IPS DF 6.9 (cell line): ENCODE measurements around the gene RGS19.

ENCODE experiments used
- DNase-seq: peaks from one replicate; pipeline ENCODE4 v3.0.0-alpha.2; 2013; ENCODE audit warnings: low read depth, low spot score
- H3K27ac ChIP-seq: one replicate; pipeline ENCODE4 v1.5.1; 2013; ENCODE audit warnings: low read length, control low read depth
- H3K27me3 ChIP-seq: 2 replicates; pipeline ENCODE4 v1.6.1; 2013; ENCODE audit warnings: mild to moderate bottlenecking, low read length; ENCODE audit not compliant: control insufficient read depth, insufficient read depth
- H3K36me3 ChIP-seq: 2 replicates; pipeline ENCODE4 v1.6.1; 2013; ENCODE audit warnings: low read length; ENCODE audit not compliant: control insufficient read depth, insufficient read depth
- H3K4me1 ChIP-seq: 2 replicates; pipeline ENCODE4 v1.6.1; 2013; ENCODE audit warnings: low read length; ENCODE audit not compliant: control insufficient read depth, insufficient read depth
- H3K4me3 ChIP-seq: 2 replicates; pipeline ENCODE4 v1.5.1; 2013; ENCODE audit warnings: mild to moderate bottlenecking, low read length
- H3K9me3 ChIP-seq: 2 replicates; pipeline ENCODE4 v1.6.1; 2013; ENCODE audit warnings: low read length, inconsistent platforms; ENCODE audit not compliant: control insufficient read depth, insufficient read depth
- WGBS: extraction: QIAGEN DNeasy Blood & Tissue Kit; methylation state at CpG from one replicate; pipeline ENCODE4 v1.1.7; 2013; ENCODE audit warnings: mixed read lengths, missing lambda C conversion rate; ENCODE audit not compliant: insufficient read length, insufficient coverage; 5-methylcytosine and 5-hydroxymethylcytosine counted together

RGS19 gene

DNA sequence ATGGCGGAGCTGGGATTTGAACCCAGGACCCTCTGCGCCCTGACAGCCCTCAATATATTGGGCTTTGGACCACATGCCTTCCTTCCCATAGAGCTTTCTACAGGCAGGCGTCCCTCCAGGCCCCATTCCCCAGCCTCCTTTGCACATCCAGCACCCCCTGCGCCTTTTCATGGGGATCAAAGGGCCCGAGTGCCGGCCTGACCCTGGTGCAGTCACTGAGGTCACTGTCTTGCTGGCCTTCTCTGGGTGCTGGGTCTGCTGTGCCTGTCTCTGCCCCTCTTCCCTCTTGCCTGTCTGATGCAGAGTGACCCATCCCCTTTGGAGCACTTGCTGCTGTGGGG lies 2.3 kb upstream of the RGS19 start:
- Histone ChIP-seq H3K4me1 (peaks cover 5% of the 10 kb centered on the region; the same call in 1 of the 2 replicates), H3K4me3 (no peak overlapping the region), H3K9me3 (no peaks in the 10 kb centered on the region), H3K27ac (no peak overlapping the region), H3K27me3 (peaks cover 10% of the 10 kb centered on the region; the same call in 1 of the 2 replicates), H3K36me3 (no peaks in the 10 kb centered on the region)
- DNase-seq, result no peak
- WGBS, result no CpG with 5 or more reads among the region's 6 CpGs

DNA sequence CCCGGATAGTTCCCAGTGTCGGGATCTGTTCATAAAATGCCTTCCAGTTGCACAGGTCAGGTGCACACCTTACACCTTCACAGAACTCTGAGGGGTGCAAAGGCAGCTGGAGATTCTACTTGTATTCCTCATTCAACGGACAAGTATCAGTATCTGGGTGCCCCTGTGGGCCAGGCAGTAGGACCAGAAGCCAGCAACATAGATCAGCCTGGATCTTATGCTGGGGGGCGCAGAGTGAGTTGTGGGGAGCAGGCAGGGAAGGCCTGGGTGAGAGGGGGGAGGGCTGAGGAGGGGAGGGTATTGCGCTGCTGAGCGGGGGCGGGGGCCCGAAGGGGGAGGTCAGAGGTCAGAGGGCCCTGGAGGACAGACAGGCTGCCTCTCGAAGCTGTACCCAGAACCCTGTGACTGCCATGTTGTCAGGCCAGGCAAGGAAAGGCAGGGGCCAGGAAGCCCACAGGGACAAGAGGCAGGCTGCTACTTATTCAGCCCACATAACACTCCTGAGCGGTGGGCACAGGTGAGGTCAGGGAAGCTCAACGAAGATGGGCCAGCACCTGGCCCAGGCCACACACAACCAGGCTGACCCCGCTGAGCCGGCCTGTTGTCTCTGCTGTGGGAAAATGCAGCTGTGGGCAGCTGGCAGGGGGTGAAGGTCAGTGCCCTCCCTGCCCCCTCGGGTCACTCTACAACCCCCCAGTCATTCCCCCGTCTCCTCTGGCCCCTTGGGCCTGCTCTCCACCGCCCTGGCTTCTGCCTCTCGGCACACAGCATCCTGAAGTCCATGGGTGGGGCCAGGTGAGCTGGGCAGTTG lies 1.7 kb upstream of the RGS19 start:
- Histone ChIP-seq H3K4me1 (peaks cover 5% of the 10 kb centered on the region; the same call in 1 of the 2 replicates), H3K27ac (no peak overlapping the region), H3K4me3 (no peak overlapping the region), H3K27me3 (peaks cover 10% of the 10 kb centered on the region; the same call in 1 of the 2 replicates), H3K36me3 (no peaks in the 10 kb centered on the region), H3K9me3 (no peaks in the 10 kb centered on the region)
- DNase-seq, result no peak
- no CpG with 5 or more reads among the region's 17 CpGs for WGBS

DNA sequence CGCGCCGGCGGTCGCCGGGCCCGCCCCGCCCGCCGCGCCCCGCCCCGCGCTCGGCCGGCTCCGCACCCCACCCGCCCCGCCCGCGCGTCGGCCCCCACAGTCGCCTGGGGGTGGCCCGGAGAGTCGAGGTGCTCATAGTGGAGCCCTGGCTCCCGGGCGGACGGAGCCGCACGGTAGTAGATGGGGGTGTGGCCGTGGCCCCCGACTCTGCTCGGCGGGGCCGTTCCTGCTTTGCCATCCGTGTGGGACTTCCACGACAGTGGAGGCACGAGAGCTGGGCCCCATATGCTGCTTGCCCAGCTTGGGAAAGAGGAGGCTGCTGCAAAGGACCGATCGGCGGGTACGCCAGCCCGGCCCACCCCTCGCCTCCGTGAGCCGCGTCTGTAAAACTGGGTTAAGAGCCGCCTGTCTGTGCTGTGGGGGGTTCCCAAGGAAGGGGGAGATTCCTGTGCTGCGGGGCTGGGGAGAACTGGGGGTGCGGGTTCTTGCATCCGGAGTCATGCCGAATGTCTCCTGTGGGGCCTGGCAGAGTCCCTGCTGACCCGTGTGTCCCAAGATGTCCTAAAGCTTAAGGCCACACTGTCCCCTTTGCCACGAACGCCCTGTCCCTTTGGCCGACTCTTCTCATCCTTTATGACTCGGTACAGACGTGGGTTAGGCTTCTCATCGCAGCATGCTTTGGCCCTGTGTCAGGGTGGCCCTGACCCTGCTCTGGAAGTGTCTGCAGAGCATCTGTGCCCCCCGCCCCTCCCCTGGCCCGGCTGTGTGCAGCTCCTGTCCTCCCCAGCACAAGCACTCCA lies 895 bp upstream of the RGS19 start, which contains the start of gene OPRL1:
Gene OPRL1, plus strand, starts transcription at position 70 of the 800 bp plus-strand sequence. CDS start 12,639 bp downstream, outside the sequence.
- H3K36me3 ChIP-seq, result no peaks in the 10 kb centered on the region

DNA sequence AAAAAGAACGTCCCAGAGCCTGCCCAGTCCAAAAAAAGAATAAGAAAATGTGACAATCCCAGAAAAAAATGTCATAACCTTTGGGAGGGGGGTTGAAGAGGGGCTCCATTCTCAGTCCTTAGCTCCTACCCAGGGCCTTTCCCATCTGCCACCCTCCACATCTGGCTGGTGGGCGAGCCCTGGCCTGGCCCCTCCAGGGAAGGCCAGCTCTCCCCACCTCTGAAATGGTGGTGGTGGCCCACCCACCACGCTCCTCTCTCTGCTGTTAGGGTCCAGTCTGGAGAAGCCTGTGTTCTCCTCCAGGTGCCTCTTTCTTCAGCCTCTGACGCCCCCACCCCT lies 415 bp downstream of the RGS19 start:
- no peaks in the 10 kb centered on the region for H3K36me3 ChIP-seq
- no peak for DNase-seq
- H3K4me1 ChIP-seq, result peaks cover 4% of the 10 kb centered on the region; the same call in 1 of the 2 replicates
- no peak overlapping the region for H3K27ac ChIP-seq
- peaks cover 2% of the 10 kb centered on the region; the same call in 1 of the 2 replicates for H3K27me3 ChIP-seq
- H3K9me3 ChIP-seq, result no peaks in the 10 kb centered on the region
- H3K4me3 ChIP-seq, result peak overlapping the region; percentile 40; the same call in 1 of the 2 replicates
- no CpG with 5 or more reads among the region's 4 CpGs for WGBS

More for the DNA sequence above, 895 bp upstream of the RGS19 start, which contains the start of gene OPRL1:
- no peak within 1 kb of the TSS for H3K27ac ChIP-seq
- H3K4me1 ChIP-seq, result peaks cover 5% of the 10 kb centered on the region; the same call in 1 of the 2 replicates
- H3K9me3 ChIP-seq, result no peaks in the 10 kb centered on the region
- H3K4me3 ChIP-seq, result peak within 1 kb of the TSS; percentile 40; the same call in 1 of the 2 replicates
- peaks cover 10% of the 10 kb centered on the region; the same call in 1 of the 2 replicates for H3K27me3 ChIP-seq
- WGBS, result no CpG with 5 or more reads among the region's 62 CpGs
- DNase-seq, result no peak

DNA sequence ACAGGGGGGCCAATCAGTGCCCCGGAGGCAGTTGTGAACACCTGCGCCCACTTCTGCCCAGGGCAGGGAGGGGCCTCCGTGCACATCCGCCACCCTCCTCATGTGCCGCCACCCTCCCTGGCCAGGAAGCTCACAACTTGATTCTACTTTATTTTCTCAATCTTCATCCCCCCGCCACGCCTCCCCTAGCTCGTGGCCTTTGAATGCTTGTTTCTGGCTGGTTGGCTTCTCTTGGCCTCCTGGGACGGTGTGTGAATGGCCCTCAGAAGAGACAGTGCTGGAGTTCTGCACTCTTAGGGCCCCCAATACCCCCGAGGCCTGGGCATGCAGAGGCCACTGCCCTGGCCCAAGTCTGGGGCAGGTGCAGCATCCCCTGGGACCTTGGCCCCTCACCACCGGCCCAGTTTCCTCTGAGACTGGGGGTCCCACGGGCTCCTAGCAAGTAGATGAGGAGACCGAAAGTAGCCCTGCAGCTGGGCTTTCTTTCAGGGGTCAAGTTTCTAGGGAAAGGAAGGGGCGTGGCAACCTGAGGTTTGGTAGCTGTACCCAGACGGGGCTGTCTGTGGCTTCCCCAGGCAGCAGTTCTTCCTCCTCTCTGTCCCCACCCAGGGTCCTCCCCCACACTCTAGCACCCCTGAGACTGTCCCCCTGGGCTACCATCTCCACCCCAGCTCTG lies 1.3 kb downstream of the RGS19 start:
- H3K9me3 ChIP-seq, result no peaks in the 10 kb centered on the region
- H3K27me3 ChIP-seq, result peaks cover under 1% of the 10 kb centered on the region; the same call in 1 of the 2 replicates
- H3K36me3 ChIP-seq, result no peaks in the 10 kb centered on the region
- DNase-seq, result no peak
- WGBS, result no CpG with 5 or more reads among the region's 15 CpGs
- H3K4me1 ChIP-seq, result peaks cover 4% of the 10 kb centered on the region; the same call in 1 of the 2 replicates
- no peak overlapping the region for H3K4me3 ChIP-seq
- no peak overlapping the region for H3K27ac ChIP-seq

DNA sequence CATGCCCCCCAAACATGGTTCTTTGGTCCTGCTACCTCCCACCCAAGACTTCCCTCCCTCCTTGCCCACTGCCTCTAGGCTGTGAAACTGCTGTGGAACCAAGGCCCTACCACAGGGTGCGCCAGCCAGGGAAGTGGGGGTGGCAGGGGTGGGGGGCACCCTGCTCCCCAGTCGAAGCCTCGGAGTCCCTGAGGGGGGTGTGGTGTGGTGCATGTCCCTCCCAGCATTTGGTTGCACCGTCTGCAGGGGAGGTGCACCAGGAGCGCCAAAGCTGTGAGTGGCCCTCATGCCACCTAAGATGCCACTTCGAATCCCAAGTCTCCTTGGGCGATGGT lies 1.8 kb downstream of the RGS19 start:
- no peak overlapping the region for H3K27ac ChIP-seq
- H3K4me3 ChIP-seq, result no peak overlapping the region

DNA sequence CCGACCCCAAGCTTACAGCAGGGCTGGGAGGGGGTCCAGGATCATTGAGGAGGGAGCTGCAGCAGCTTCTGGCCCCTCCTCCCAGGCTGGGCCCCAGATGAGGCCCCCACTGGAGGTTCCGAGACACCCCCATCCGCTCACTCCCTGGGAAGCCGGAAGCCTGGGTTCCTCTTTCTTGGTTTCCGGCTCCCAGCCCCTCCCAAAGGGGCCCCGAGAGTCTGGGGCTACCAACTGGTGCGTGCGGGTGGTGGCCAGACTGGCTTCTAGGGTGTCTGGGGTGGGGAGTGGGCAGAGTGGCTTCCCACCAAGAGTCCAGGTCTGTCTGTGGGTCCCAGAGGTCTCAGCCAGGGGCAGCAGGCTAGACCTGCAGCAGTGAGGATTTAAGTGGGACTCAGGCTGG lies 2.2 kb downstream of the RGS19 start:
- Histone ChIP-seq H3K27ac (no peak overlapping the region), H3K27me3 (no peaks in the 10 kb centered on the region; the same call in 1 of the 2 replicates), H3K36me3 (no peaks in the 10 kb centered on the region), H3K4me3 (no peak overlapping the region), H3K4me1 (peaks cover 4% of the 10 kb centered on the region; the same call in 1 of the 2 replicates), H3K9me3 (no peaks in the 10 kb centered on the region)
- WGBS, result no CpG with 5 or more reads among the region's 8 CpGs
- DNase-seq, result no peak

More for the DNA sequence above, 1.8 kb downstream of the RGS19 start:
- H3K4me1 ChIP-seq, result peaks cover 4% of the 10 kb centered on the region; the same call in 1 of the 2 replicates
- H3K36me3 ChIP-seq, result no peaks in the 10 kb centered on the region
- H3K27me3 ChIP-seq, result no peaks in the 10 kb centered on the region; the same call in 1 of the 2 replicates
- H3K9me3 ChIP-seq, result no peaks in the 10 kb centered on the region
- no CpG with 5 or more reads among the region's 7 CpGs for WGBS
- DNase-seq, result no peak

DNA sequence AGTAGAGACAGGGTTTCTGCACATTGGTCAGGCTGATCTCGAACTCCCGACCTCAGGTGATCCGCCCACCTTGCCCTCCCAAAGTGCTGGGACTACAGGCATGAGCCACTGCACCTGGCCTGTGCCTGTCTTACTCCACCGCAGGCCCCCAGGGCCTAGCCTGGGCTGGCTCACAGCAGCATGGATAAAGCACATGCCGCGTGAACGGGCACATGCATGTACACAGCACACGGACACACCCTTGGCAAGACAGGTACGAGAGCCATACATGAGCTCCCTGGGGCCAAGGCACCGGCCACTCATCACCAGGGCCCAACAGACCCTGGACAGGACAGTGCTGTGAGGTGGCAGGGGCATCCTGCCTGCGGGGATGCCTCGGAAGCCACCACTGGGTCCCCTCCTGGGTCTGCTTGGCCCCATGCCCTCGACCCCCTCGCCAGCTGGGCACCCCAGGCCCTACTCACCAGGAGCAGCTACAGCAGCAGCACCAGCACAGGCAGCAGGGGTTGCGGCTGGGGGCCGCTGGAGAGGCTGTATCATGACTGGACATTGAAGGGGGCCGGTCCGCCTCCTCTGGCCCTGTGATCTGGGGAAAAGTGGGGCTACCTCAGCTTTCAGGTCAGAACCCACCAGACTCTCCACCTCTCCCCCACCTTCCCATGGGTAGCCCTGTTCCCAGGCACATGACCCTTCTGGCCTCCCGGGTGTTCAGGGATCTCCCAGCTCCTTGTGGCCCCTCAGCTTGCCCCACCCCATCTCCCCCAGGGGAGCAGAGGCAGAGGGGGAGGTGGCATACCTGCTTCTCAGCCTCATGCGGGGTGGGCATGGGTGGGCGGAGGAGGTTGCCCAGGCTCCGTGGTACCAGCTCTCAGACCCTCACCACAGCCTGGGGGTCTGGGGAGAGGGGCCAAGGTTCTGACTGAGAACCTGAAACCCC lies 3.0 kb downstream of the RGS19 start:
- Histone ChIP-seq H3K27ac (no peak overlapping the region), H3K9me3 (no peaks in the 10 kb centered on the region), H3K4me3 (no peak overlapping the region), H3K4me1 (peaks cover 4% of the 10 kb centered on the region; the same call in 1 of the 2 replicates), H3K36me3 (no peaks in the 10 kb centered on the region), H3K27me3 (no peaks in the 10 kb centered on the region)
- no peak for DNase-seq
- no CpG with 5 or more reads among the region's 22 CpGs for WGBS

DNA sequence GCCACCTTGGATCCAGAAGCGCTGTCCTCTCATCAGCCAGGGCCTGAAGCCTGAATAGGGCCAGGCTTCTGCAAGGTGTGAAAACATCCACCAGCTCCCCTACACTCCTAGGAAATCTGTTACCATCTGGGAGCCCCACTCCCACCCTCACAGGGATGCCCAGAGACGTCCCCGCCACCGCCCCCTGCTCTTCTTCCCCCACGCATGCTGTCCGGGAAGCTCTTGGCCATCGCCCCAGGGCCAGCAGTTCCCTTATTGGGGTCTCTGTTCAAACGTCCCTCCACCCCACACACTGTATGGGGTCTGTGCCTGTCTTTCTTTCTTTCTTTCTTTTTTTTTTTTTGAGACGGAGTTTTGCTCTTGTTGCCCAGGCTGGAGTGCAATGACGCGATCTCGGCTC lies 3.8 kb downstream of the RGS19 start:
- Histone ChIP-seq H3K9me3 (no peaks in the 10 kb centered on the region), H3K27ac (no peak overlapping the region), H3K36me3 (no peaks in the 10 kb centered on the region), H3K4me3 (no peak overlapping the region), H3K4me1 (peaks cover 4% of the 10 kb centered on the region; the same call in 1 of the 2 replicates), H3K27me3 (no peaks in the 10 kb centered on the region)
- no peak for DNase-seq
- no CpG with 5 or more reads among the region's 12 CpGs for WGBS
